Panc1 (cell line): Measurements from ENCODE around the gene KCNK2. TPM values are rescaled to one million over a fixed set of nuclear protein-coding genes. Genes with fewer than 3 reads are reported as not detected.

Experiments used
- ATAC-seq: fragments of 200-7000 bp; cut with Tn5 transposase; 2 replicates; pipeline ENCODE4 v1.9.1; 2020; ENCODE audit warnings: mild to moderate bottlenecking, moderate library complexity
- BruUV-seq: library from RNA; stranded (reverse); fragments of 400-500 nt; replicated peaks from 2 replicates; lab custom pipeline; 2021; lab: Mats Ljungman, UMichigan
- CTCF ChIA-PET: fragments of 300-600 bp; sonication (Branson Sonifier 250); formaldehyde crosslinking; loops from one replicate; lab custom pipeline; 2022; ENCODE audit warnings: antibody characterized with exemption; lab: Charles Lee
- POLR2A ChIA-PET: fragments of 300-600 bp; sonication (Branson Sonifier 250); formaldehyde crosslinking; loops from one replicate; lab custom pipeline; 2022; ENCODE audit warnings: antibody characterized with exemption; lab: Charles Lee
- DNase-seq: peaks from one replicate; pipeline ENCODE4 v3.0.0-alpha.2; 2010; ENCODE audit warnings: low read depth, low spot score
- H3K27ac ChIP-seq: 2 replicates; pipeline ENCODE4 v1.5.1; 2011; ENCODE audit warnings: mild to moderate bottlenecking, low read length, inconsistent platforms
- H3K27me3 ChIP-seq: fragments of 200-500 bp; sonication (Bioruptor generic); 2 replicates; pipeline ENCODE4 v1.6.0; 2014; ENCODE audit warnings: low read length, inconsistent platforms; ENCODE audit not compliant: control insufficient read depth, insufficient read depth
- H3K36me3 ChIP-seq: fragments of 200-500 bp; sonication (Bioruptor generic); 2 replicates; pipeline ENCODE4 v1.5.1; 2014; ENCODE audit warnings: inconsistent platforms, mild to moderate bottlenecking, low read length, moderate library complexity; ENCODE audit not compliant: control insufficient read depth, insufficient read depth
- H3K4me1 ChIP-seq: 2 replicates; pipeline ENCODE4 v1.5.1; 2011; ENCODE audit warnings: inconsistent platforms, mild to moderate bottlenecking, low read length, moderate library complexity; ENCODE audit not compliant: control insufficient read depth, insufficient read depth
- H3K4me3 ChIP-seq, 2 experiments: 2 replicates each; pipeline ENCODE4 v1.5.1; 2011 to 2012; ENCODE audit warnings: low read depth in 2 of 2, low read length in 2 of 2, mild to moderate bottlenecking in 2 of 2, inconsistent platforms in 1 of 2, moderate library complexity in 1 of 2
- H3K9me3 ChIP-seq: fragments of 200-500 bp; sonication (Bioruptor generic); 2 replicates; pipeline ENCODE4 v1.5.1; 2014; ENCODE audit warnings: low read depth, mild to moderate bottlenecking, inconsistent platforms, low read length, moderate library complexity; ENCODE audit not compliant: control insufficient read depth, insufficient read depth
- POLR2AphosphoS5 ChIP-seq: IDR thresholded peaks from 2 replicates; pipeline ENCODE4 v1.6.1; 2012; ENCODE audit warnings: mild to moderate bottlenecking, low read depth, low read length, moderate library complexity
- SIN3A ChIP-seq: IDR thresholded peaks from 2 replicates; pipeline ENCODE4 v1.6.1; 2012; ENCODE audit warnings: low read depth, mild to moderate bottlenecking, low read length, moderate library complexity, borderline replicate concordance; ENCODE audit not compliant: insufficient read depth
- TCF7L2 ChIP-seq: IDR thresholded peaks from 2 replicates; pipeline ENCODE4 v1.6.1; 2011; ENCODE audit warnings: mild to moderate bottlenecking, low read depth, low read length, inconsistent platforms
- in situ Hi-C: cut with HindIII; loops from 2 replicates; pipeline ENCODE4 v1.10.0; 2016; ENCODE audit warnings: low sequenced_read_pairs, low pct_unique_long_range_greater_than_20kb
- intact Hi-C: fragments of 100-400 bp; cut with micrococcal nuclease; formaldehyde crosslinking; loops from one replicate; pipeline ENCODE4 v1.10.0; 2022; ENCODE audit not compliant: unreplicated experiment
- total RNA-seq: library from RNA; stranded (reverse); gene quantifications from one replicate; pipeline ENCODE4 v1.2.1, GENCODE V29; 2021; ENCODE audit not compliant: unreplicated experiment
- TF ChIP-seq, protein P1 (sequence below): fragments of 450-650 bp; IDR thresholded peaks from 2 replicates; pipeline ENCODE4 v1.5.1; 2017; ENCODE audit warnings: mild to moderate bottlenecking
- TF ChIP-seq, protein P2 (sequence below), 2 experiments: IDR thresholded peaks; 2 replicates each; pipeline ENCODE4 v1.6.1; 2011 to 2012; ENCODE audit warnings: low read depth in 2 of 2, control low read depth in 1 of 2, low read length in 1 of 2, mild to moderate bottlenecking in 1 of 2, moderate library complexity in 1 of 2; ENCODE audit not compliant: insufficient read depth in 1 of 2

Gene KCNK2
- total RNA-seq, 1 experiment from 2014 or later = 0.28 TPM

DNA sequence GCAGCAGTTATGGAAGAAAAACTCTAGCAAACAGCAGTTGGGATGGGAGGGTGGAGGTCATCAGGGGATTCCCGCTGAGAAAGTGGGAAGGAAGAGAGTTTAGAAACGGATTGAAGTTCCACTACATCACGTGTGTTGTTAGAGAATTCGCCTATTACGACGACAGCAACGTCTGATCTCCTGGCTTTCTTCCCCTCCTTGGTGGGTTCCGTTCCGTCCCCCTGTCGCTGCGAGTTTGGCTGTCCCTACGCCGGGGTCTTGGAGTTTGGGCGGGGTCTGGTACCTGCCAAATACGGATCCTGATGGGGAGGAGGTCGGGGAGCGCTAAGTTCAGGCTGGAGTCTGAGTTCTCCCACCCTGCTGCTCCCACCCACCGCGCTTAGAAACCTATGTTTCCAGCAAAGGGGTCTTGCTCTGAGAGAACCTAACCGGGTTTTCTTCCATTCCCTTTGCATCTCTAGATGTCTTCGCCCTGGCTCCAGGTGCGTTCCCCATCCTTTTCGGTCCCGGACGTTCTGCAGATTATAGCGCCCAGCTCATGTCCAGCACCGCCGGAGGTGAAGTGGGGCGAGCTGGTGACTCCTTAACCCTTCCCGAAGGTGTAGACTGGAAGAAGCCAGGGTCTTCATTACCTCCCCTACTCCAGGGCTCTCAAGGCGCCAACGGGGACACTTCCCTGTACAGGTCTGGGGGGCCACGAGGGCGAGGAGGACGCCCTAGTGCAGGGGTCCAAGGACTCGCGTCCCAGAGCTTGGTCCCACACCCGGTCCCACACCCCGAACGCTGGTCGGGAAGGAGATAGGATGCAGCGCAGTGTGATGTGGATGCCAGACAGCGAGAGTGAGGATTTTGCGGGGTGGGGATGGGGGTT, 641 bp upstream of the KCNK2 start:
- BruUV-seq = no TSS peak
- ATAC-seq (peak; percentile 57), DNase-seq (no peak)
- intact Hi-C loops (no loop called here), in situ Hi-C loops (no loop called here)
- H3K4me3 ChIP-seq = peak overlapping the region; percentile 37 to 48; a peak in 3 of 4 replicates
- no peaks in the 10 kb centered on the region; the same call in 1 of the 2 replicates for H3K4me1 ChIP-seq
- CTCF ChIA-PET = no interaction called here
- no peaks in the 10 kb centered on the region for H3K36me3 ChIP-seq
- H3K27me3 ChIP-seq = peaks cover 52% of the 10 kb centered on the region
- no peak for TF ChIP-seq TCF7L2
- TF ChIP-seq, protein P1, sequence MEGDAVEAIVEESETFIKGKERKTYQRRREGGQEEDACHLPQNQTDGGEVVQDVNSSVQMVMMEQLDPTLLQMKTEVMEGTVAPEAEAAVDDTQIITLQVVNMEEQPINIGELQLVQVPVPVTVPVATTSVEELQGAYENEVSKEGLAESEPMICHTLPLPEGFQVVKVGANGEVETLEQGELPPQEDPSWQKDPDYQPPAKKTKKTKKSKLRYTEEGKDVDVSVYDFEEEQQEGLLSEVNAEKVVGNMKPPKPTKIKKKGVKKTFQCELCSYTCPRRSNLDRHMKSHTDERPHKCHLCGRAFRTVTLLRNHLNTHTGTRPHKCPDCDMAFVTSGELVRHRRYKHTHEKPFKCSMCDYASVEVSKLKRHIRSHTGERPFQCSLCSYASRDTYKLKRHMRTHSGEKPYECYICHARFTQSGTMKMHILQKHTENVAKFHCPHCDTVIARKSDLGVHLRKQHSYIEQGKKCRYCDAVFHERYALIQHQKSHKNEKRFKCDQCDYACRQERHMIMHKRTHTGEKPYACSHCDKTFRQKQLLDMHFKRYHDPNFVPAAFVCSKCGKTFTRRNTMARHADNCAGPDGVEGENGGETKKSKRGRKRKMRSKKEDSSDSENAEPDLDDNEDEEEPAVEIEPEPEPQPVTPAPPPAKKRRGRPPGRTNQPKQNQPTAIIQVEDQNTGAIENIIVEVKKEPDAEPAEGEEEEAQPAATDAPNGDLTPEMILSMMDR = no peak
- TF ChIP-seq SIN3A = no peak
- no peak for TF ChIP-seq POLR2AphosphoS5
- TF ChIP-seq, protein P2, sequence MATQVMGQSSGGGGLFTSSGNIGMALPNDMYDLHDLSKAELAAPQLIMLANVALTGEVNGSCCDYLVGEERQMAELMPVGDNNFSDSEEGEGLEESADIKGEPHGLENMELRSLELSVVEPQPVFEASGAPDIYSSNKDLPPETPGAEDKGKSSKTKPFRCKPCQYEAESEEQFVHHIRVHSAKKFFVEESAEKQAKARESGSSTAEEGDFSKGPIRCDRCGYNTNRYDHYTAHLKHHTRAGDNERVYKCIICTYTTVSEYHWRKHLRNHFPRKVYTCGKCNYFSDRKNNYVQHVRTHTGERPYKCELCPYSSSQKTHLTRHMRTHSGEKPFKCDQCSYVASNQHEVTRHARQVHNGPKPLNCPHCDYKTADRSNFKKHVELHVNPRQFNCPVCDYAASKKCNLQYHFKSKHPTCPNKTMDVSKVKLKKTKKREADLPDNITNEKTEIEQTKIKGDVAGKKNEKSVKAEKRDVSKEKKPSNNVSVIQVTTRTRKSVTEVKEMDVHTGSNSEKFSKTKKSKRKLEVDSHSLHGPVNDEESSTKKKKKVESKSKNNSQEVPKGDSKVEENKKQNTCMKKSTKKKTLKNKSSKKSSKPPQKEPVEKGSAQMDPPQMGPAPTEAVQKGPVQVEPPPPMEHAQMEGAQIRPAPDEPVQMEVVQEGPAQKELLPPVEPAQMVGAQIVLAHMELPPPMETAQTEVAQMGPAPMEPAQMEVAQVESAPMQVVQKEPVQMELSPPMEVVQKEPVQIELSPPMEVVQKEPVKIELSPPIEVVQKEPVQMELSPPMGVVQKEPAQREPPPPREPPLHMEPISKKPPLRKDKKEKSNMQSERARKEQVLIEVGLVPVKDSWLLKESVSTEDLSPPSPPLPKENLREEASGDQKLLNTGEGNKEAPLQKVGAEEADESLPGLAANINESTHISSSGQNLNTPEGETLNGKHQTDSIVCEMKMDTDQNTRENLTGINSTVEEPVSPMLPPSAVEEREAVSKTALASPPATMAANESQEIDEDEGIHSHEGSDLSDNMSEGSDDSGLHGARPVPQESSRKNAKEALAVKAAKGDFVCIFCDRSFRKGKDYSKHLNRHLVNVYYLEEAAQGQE (IDR thresholded peaks at IDR 0.05; ENCODE audit: insufficient read depth in 1 of 2, low read depth in 2 of 2, low read length in 1 of 2) = no peak
- POLR2A ChIA-PET = no interaction called here
- no peak overlapping the region for H3K27ac ChIP-seq
- no peaks in the 10 kb centered on the region for H3K9me3 ChIP-seq

DNA sequence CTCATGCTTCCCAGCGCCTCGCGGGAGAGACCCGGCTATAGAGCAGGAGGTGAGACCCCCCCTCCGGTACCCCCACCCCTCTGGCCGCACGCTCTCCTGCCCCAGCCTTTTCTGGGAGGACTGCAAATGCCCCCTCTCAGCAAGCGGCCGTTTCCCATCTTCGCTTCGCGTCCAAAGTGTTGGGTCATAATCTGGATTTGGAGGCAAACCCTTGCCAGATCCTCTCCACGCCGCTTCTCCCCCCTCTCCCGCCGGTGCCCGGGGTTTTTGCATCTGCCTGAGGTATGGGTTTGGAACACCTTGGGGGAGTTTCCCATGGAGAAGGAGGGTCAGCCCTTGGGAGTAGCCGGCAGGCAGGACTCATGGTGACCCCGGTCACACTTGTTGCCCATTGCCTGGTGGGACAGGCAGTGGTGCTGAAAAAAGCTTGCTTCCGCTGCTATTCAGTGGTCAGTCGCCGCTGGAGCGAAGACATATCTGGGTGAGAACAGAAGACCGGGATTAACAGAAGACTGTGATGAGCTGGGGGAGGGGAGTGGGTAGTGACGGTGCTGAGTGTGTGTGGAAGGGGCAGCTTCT, 935 bp downstream of the KCNK2 start:
- ChIA-PET POLR2A (interaction anchor here (0.6 kb wide), 2 partner anchors 396 to 502 kb away, joined by 3 to 15 read pairs; no protein-coding TSS in a partner anchor), CTCF (no interaction called here)
- Histone ChIP-seq H3K36me3 (no peaks in the 10 kb centered on the region), H3K9me3 (no peaks in the 10 kb centered on the region), H3K4me3 (peak overlapping the region; percentile 31 to 41), H3K27me3 (peaks cover 57% of the 10 kb centered on the region), H3K27ac (no peak overlapping the region), H3K4me1 (no peaks in the 10 kb centered on the region; the same call in 1 of the 2 replicates)
- in situ Hi-C loops = no loop called here
- DNase-seq = no peak
- peak; percentile 31; the same call in 1 of the 2 replicates for ATAC-seq
- intact Hi-C loops = no loop called here
- no TSS peak for BruUV-seq
- TF ChIP-seq, protein P1 = no peak
- no peak for TF ChIP-seq POLR2AphosphoS5
- no peak for TF ChIP-seq SIN3A
- TF ChIP-seq, protein P2 (IDR thresholded peaks at IDR 0.05; ENCODE audit: insufficient read depth in 1 of 2, low read depth in 2 of 2, low read length in 1 of 2) = no peak
- no peak for TF ChIP-seq TCF7L2
